GM19238 (cell line): ENCODE measurements around the gene CLDN4.
"Not testable (repeated sequence)": the region's sequence is repeated elsewhere in the genome, so short reads cannot be mapped to it uniquely, and the experiment has no call there.

Experiments
- DNase-seq: peaks from one replicate; pipeline ENCODE4 v3.0.0; 2011; ENCODE audit warnings: low spot score; ENCODE audit not compliant: insufficient read length

Gene CLDN4

GRCh38 chr7:73830681-73831583 lies at the start of gene CLDN4:
Gene CLDN4, plus strand, starts transcription at chr7:73830996. Its CDS starts 206 bp downstream, at chr7:73831202.
- no peak for DNase-seq

GRCh38 chr7:73786588-73786987 lies 44.2 kb upstream of the CLDN4 start:
- DNase-seq = no peak

- not testable (repeated sequence) for DNase-seq
Measured at GRCh38 chr7:73787786-73788048, 43.1 kb upstream of the CLDN4 start.

- no peak for DNase-seq
Measured at GRCh38 chr7:73789051-73789450, 41.7 kb upstream of the CLDN4 start.

GRCh38 chr7:73791170-73791690 lies 39.6 kb upstream of the CLDN4 start:
- not testable (repeated sequence) for DNase-seq

GRCh38 chr7:73795188-73795587 lies 35.6 kb upstream of the CLDN4 start:
- DNase-seq = not testable (repeated sequence)

- DNase-seq = not testable (repeated sequence)
Measured at GRCh38 chr7:73796656-73797055, 34.1 kb upstream of the CLDN4 start.

- DNase-seq = not testable (repeated sequence)
Measured at GRCh38 chr7:73797176-73797575, 33.6 kb upstream of the CLDN4 start.

- DNase-seq = no peak
Measured at GRCh38 chr7:73799282-73800141, 31.3 kb upstream of the CLDN4 start.

- no peak for DNase-seq
Measured at GRCh38 chr7:73801577-73801976, 29.2 kb upstream of the CLDN4 start.

GRCh38 chr7:73802459-73802858 lies 28.3 kb upstream of the CLDN4 start:
- DNase-seq = no peak

GRCh38 chr7:73809467-73809951 lies 21.3 kb upstream of the CLDN4 start:
- no peak for DNase-seq

- DNase-seq = no peak
Measured at GRCh38 chr7:73810998-73811360, 19.8 kb upstream of the CLDN4 start.

GRCh38 chr7:73811760-73812168 lies 19.0 kb upstream of the CLDN4 start:
- peak; percentile 49 for DNase-seq

- DNase-seq = no peak
Measured at GRCh38 chr7:73812996-73813395, 17.8 kb upstream of the CLDN4 start.

- no peak for DNase-seq
Measured at GRCh38 chr7:73815436-73815835, 15.4 kb upstream of the CLDN4 start.

GRCh38 chr7:73817121-73817520 lies 13.7 kb upstream of the CLDN4 start:
- no peak for DNase-seq

GRCh38 chr7:73820013-73820412 lies 10.8 kb upstream of the CLDN4 start:
- DNase-seq = no peak

GRCh38 chr7:73821597-73822285 lies 9.1 kb upstream of the CLDN4 start:
- DNase-seq = not testable (repeated sequence)

- DNase-seq = no peak
Measured at GRCh38 chr7:73822319-73823173, 8.2 kb upstream of the CLDN4 start.

- no peak for DNase-seq
Measured at GRCh38 chr7:73823257-73823656, 7.5 kb upstream of the CLDN4 start.
